Measurements from ENCODE around the gene MYL7. TPM values are rescaled to one million over a fixed set of nuclear protein-coding genes. Genes with fewer than 3 reads are reported as not detected.
A peak's percentile ranks its signal among the peaks of the same experiment; 100 is the strongest.

The MYL7 gene
- polyA plus RNA-seq, 3 donors, result not detected

- Histone ChIP-seq H3K4me1 (ENCODE audit: control insufficient read depth in 1 of 2, insufficient read depth in 2 of 2, low read length in 2 of 2) (no peaks in the 10 kb centered on the region), H3K79me2 (ENCODE audit: insufficient read depth, low read length) (no peaks in the 10 kb centered on the region), H3K9ac (ENCODE audit: insufficient read depth, low read length, poor library complexity, severe bottlenecking) (no peak overlapping the region), H3K9me3 (replicated peaks in 1 of 2; ENCODE audit: control insufficient read depth in 1 of 2, insufficient read depth in 1 of 2, low read length in 2 of 2) (no peaks in the 10 kb centered on the region), H3K4me2 (replicated peaks; ENCODE audit: extremely low read depth, low read length, poor library complexity, severe bottlenecking) (no peak overlapping the region), H4K20me1 (ENCODE audit: insufficient read depth, low read length) (no peaks in the 10 kb centered on the region), H3K36me3 (replicated peaks in 1 of 2; ENCODE audit: control insufficient read depth in 1 of 2, insufficient read depth in 2 of 2, low read length in 2 of 2) (peaks cover 16 to 19% of the 10 kb centered on the region in 2 donors), H3K4me3 (replicated peaks in 1 of 3; ENCODE audit: low read depth in 2 of 3, low read length in 3 of 3) (no peak overlapping the region), H3K27me3 (ENCODE audit: control insufficient read depth in 2 of 2, insufficient read depth in 2 of 2, low read length in 2 of 2) (no peaks in the 10 kb centered on the region), H2AFZ (ENCODE audit: insufficient read depth, low read depth, low read length, poor library complexity, severe bottlenecking) (no peak overlapping the region), H3K27ac (ENCODE audit: low read depth in 1 of 2, low read length in 2 of 2) (no peak overlapping the region)
- peak overlapping the region in 1 of 7 donors; percentile 14 for H3K27ac Mint-ChIP-seq
- H3K36me3 Mint-ChIP-seq, result peaks cover 15 to 44% of the 10 kb centered on the region in 2 donors
- no peak for DNase-seq
- H3K27me3 Mint-ChIP-seq (ENCODE audit: low read depth in 3 of 3), result no peaks in the 10 kb centered on the region
- H3K4me1 Mint-ChIP-seq, result no peaks in the 10 kb centered on the region
- WGBS (ENCODE audit: insufficient coverage), result 97% methylated on average over 18 of the region's 24 CpGs
- H3K9me3 Mint-ChIP-seq, result peaks cover 0 to 8% (median 3%) of the 10 kb centered on the region in 7 donors
- no peak for TF ChIP-seq CTCF (IDR thresholded peaks at IDR 0.05)
- no peak overlapping the region for H3K4me3 Mint-ChIP-seq
- intact Hi-C loops (cut with micrococcal nuclease), result no loop called here
Observed at GRCh38 chr7:44113764-44114354, 27.3 kb downstream of the MYL7 start.

- DNase-seq, result no peak
- Histone ChIP-seq H2AFZ (ENCODE audit: insufficient read depth, low read depth, low read length, poor library complexity, severe bottlenecking) (no peak overlapping the region), H3K4me3 (replicated peaks in 1 of 3; ENCODE audit: low read depth in 2 of 3, low read length in 3 of 3) (no peak overlapping the region), H3K4me1 (ENCODE audit: control insufficient read depth in 1 of 2, insufficient read depth in 2 of 2, low read length in 2 of 2) (no peaks in the 10 kb centered on the region), H3K9me3 (replicated peaks in 1 of 2; ENCODE audit: control insufficient read depth in 1 of 2, insufficient read depth in 1 of 2, low read length in 2 of 2) (no peaks in the 10 kb centered on the region), H3K9ac (ENCODE audit: insufficient read depth, low read length, poor library complexity, severe bottlenecking) (no peak overlapping the region), H3K27ac (ENCODE audit: low read depth in 1 of 2, low read length in 2 of 2) (no peak overlapping the region), H3K27me3 (ENCODE audit: control insufficient read depth in 2 of 2, insufficient read depth in 2 of 2, low read length in 2 of 2) (no peaks in the 10 kb centered on the region), H3K36me3 (replicated peaks in 1 of 2; ENCODE audit: control insufficient read depth in 1 of 2, insufficient read depth in 2 of 2, low read length in 2 of 2) (peaks cover 15 to 19% of the 10 kb centered on the region in 2 donors), H3K79me2 (ENCODE audit: insufficient read depth, low read length) (no peaks in the 10 kb centered on the region), H4K20me1 (ENCODE audit: insufficient read depth, low read length) (no peaks in the 10 kb centered on the region), H3K4me2 (replicated peaks; ENCODE audit: extremely low read depth, low read length, poor library complexity, severe bottlenecking) (no peak overlapping the region)
- Mint-ChIP-seq H3K36me3 (peaks cover 13 to 42% of the 10 kb centered on the region in 2 donors), H3K27me3 (ENCODE audit: low read depth in 3 of 3) (no peaks in the 10 kb centered on the region), H3K4me3 (no peak overlapping the region), H3K9me3 (peaks cover 0 to 8% (median 3%) of the 10 kb centered on the region in 7 donors), H3K27ac (no peak overlapping the region), H3K4me1 (no peaks in the 10 kb centered on the region)
- 98% methylated on average over 17 of the region's 34 CpGs for WGBS (ENCODE audit: insufficient coverage)
- intact Hi-C loops (cut with micrococcal nuclease), result no loop called here
- TF ChIP-seq CTCF (IDR thresholded peaks at IDR 0.05), result no peak
Observed at GRCh38 chr7:44112997-44113763, 28.0 kb downstream of the MYL7 start.
